ENCODE results near the gene TRIM54.

DNA sequence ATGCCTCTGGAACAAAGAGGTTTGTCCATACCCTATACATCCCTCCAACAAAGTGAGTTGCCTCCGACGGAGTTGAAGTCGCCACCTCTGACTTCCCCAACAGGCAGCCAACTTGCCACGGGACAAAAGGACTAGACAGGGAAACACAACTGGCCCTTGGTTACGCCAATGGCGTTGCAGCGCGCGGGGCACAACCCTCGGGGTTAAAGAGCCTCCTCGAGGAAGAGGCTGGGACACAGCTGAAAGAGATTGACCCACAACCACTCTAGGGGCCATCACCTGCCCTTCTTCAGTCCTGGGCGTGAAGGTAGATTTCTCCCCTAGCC lies 73.8 kb downstream of the TRIM54 start:
- TF ChIP-seq POLR2A (IDR thresholded peaks at IDR 0.05), result no peak
- no peak for TF ChIP-seq CTCF (IDR thresholded peaks at IDR 0.05)
